GM04504 (cell line): Measurements from ENCODE around the gene GPC6.

Experiments used
- DNase-seq: peaks from one replicate; pipeline ENCODE4 v3.0.0-alpha.2; 2012; ENCODE audit warnings: low read depth

Gene GPC6

GRCh38 chr13:93744886-93745285 is 518.3 kb downstream of the GPC6 start:
- no peak for DNase-seq

- no peak for DNase-seq
These were observed 519.3 kb downstream of the GPC6 start for GRCh38 chr13:93745884-93746283.

- no peak for DNase-seq
These were observed 520.0 kb downstream of the GPC6 start for GRCh38 chr13:93746589-93746988.

- no peak for DNase-seq
These were observed 524.1 kb downstream of the GPC6 start for GRCh38 chr13:93750676-93751075.

GRCh38 chr13:93751117-93751516 is 524.5 kb downstream of the GPC6 start:
- DNase-seq = no peak

GRCh38 chr13:93752541-93752940 is 525.9 kb downstream of the GPC6 start:
- DNase-seq = no peak

- DNase-seq = no peak
These were observed 527.0 kb downstream of the GPC6 start for GRCh38 chr13:93753639-93754038.

- no peak for DNase-seq
These were observed 528.7 kb downstream of the GPC6 start for GRCh38 chr13:93755341-93755740.

GRCh38 chr13:93758575-93758974 is 532.0 kb downstream of the GPC6 start:
- DNase-seq = no peak

- no peak for DNase-seq
These were observed 536.3 kb downstream of the GPC6 start for GRCh38 chr13:93762708-93763426.

- no peak for DNase-seq
These were observed 538.5 kb downstream of the GPC6 start for GRCh38 chr13:93765062-93765461.

- DNase-seq = no peak
These were observed 539.2 kb downstream of the GPC6 start for GRCh38 chr13:93765811-93766210.

GRCh38 chr13:93766719-93767118 is 540.1 kb downstream of the GPC6 start:
- DNase-seq = no peak

- no peak for DNase-seq
These were observed 540.7 kb downstream of the GPC6 start for GRCh38 chr13:93767180-93767916.

GRCh38 chr13:93767917-93768409 is 541.4 kb downstream of the GPC6 start:
- no peak for DNase-seq

- no peak for DNase-seq
These were observed 542.5 kb downstream of the GPC6 start for GRCh38 chr13:93769101-93769500.

- no peak for DNase-seq
These were observed 543.0 kb downstream of the GPC6 start for GRCh38 chr13:93769607-93770006.

GRCh38 chr13:93771227-93771626 is 544.6 kb downstream of the GPC6 start:
- no peak for DNase-seq

GRCh38 chr13:93771782-93772181 is 545.2 kb downstream of the GPC6 start:
- DNase-seq = no peak

- DNase-seq = no peak
These were observed 547.9 kb downstream of the GPC6 start for GRCh38 chr13:93774506-93774905.

- DNase-seq = no peak
These were observed 548.4 kb downstream of the GPC6 start for GRCh38 chr13:93775027-93775426.

- DNase-seq = peak; percentile 44
These were observed 549.0 kb downstream of the GPC6 start for GRCh38 chr13:93775507-93776108.

- DNase-seq = peak; percentile 19
These were observed 550.3 kb downstream of the GPC6 start for GRCh38 chr13:93776936-93777335.
